EH (cell line): ENCODE data around the gene SLC25A10.
A peak's percentile ranks its signal among the peaks of the same experiment; 100 is the strongest.

Source experiments
- DNase-seq: peaks from one replicate; pipeline ENCODE4 v3.0.0-alpha.2; 2015; ENCODE audit warnings: low read depth

SLC25A10 gene

GRCh38 chr17:81711814-81712467 lies at the start of gene SLC25A10:
SLC25A10 (plus strand) TSS chr17:81712284; CDS start chr17:81712427, 143 bp downstream.
- peak; percentile 73 for DNase-seq

GRCh38 chr17:81664051-81664470 lies 48.0 kb upstream of the SLC25A10 start:
- DNase-seq = no peak

GRCh38 chr17:81665205-81666091 lies 46.6 kb upstream of the SLC25A10 start:
- peak; percentile 23 for DNase-seq

- DNase-seq = no peak
These were observed 46.1 kb upstream of the SLC25A10 start for GRCh38 chr17:81666092-81666341.

GRCh38 chr17:81666342-81667191 lies 45.5 kb upstream of the SLC25A10 start, which contains the start of the genes CCDC137 and OXLD1:
CCDC137 (plus strand) TSS chr17:81666737; CDS start chr17:81666767, 30 bp downstream.
OXLD1 (minus strand) TSS chr17:81666605; CDS start chr17:81666577, 28 bp downstream.
- DNase-seq = peak; percentile 97

GRCh38 chr17:81667754-81668153 lies 44.3 kb upstream of the SLC25A10 start:
- no peak for DNase-seq

GRCh38 chr17:81672504-81672903 lies 39.6 kb upstream of the SLC25A10 start:
- DNase-seq = no peak

GRCh38 chr17:81672954-81673353 lies 39.1 kb upstream of the SLC25A10 start:
- DNase-seq = no peak

GRCh38 chr17:81673561-81674258 lies 38.4 kb upstream of the SLC25A10 start:
- DNase-seq = no peak

GRCh38 chr17:81675515-81676221 lies 36.4 kb upstream of the SLC25A10 start:
- DNase-seq = peak; percentile 51

- DNase-seq = no peak
These were observed 35.2 kb upstream of the SLC25A10 start for GRCh38 chr17:81676906-81677305.

GRCh38 chr17:81680150-81680549 lies 31.9 kb upstream of the SLC25A10 start:
- DNase-seq = no peak

GRCh38 chr17:81681672-81682071 lies 30.4 kb upstream of the SLC25A10 start:
- no peak for DNase-seq

- DNase-seq = peak; percentile 18
These were observed 29.4 kb upstream of the SLC25A10 start for GRCh38 chr17:81682565-81683207.

- no peak for DNase-seq
These were observed 28.9 kb upstream of the SLC25A10 start for GRCh38 chr17:81683208-81683583.

GRCh38 chr17:81683584-81684441 lies 28.3 kb upstream of the SLC25A10 start, which contains the start of the genes ARL16 and HGS:
ARL16 (minus strand) TSS chr17:81683797; CDS start chr17:81683753, 44 bp downstream.
HGS (plus strand) TSS chr17:81684011; CDS start chr17:81684067, 56 bp downstream.
- peak; percentile 98 for DNase-seq

GRCh38 chr17:81684442-81684911 lies 27.6 kb upstream of the SLC25A10 start:
- DNase-seq = no peak

- DNase-seq = peak; percentile 74
These were observed 27.0 kb upstream of the SLC25A10 start for GRCh38 chr17:81685108-81685507.

GRCh38 chr17:81686614-81687013 lies 25.5 kb upstream of the SLC25A10 start:
- DNase-seq = no peak
